Measurements from ENCODE around the gene UST. TPM values are rescaled to one million over a fixed set of nuclear protein-coding genes. Genes with fewer than 3 reads are reported as not detected.

UST gene
- total and polyA plus RNA-seq, 8 donors: 3.7 to 20.9 (median 8.6) TPM

DNA sequence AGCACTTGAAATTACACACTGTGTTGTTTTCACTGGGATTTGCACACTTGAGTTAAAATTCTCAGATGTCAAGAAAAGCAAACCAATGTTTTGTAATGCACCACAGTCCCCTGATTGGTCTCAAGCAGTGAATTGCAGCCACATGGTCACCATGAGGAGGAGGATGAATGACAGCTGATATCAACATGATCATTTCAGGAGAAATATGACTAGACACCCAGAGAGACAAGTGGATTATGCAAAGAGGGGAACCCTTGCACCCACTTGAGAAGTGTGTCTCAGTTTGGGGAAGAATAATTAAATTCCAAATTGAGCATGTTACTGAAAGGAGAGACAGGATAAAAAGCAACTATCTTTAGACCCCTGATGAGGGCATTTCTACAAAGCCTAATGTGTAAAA is 69.3 kb downstream of the UST start:
- no peak overlapping the region for H3K27ac ChIP-seq
- ATAC-seq (no peak), FAIRE-seq (no peak), DNase-seq (no peak)
- no peaks in the 10 kb centered on the region for H3K36me3 ChIP-seq
- H3K27me3 ChIP-seq: no peaks in the 10 kb centered on the region
- H3K4me1 ChIP-seq: no peaks in the 10 kb centered on the region
- no peak overlapping the region for H3K4me3 ChIP-seq
- TF ChIP-seq, protein P1, sequence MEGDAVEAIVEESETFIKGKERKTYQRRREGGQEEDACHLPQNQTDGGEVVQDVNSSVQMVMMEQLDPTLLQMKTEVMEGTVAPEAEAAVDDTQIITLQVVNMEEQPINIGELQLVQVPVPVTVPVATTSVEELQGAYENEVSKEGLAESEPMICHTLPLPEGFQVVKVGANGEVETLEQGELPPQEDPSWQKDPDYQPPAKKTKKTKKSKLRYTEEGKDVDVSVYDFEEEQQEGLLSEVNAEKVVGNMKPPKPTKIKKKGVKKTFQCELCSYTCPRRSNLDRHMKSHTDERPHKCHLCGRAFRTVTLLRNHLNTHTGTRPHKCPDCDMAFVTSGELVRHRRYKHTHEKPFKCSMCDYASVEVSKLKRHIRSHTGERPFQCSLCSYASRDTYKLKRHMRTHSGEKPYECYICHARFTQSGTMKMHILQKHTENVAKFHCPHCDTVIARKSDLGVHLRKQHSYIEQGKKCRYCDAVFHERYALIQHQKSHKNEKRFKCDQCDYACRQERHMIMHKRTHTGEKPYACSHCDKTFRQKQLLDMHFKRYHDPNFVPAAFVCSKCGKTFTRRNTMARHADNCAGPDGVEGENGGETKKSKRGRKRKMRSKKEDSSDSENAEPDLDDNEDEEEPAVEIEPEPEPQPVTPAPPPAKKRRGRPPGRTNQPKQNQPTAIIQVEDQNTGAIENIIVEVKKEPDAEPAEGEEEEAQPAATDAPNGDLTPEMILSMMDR (IDR thresholded peaks at IDR 0.05): no peak
- intact Hi-C loops (cut with DNase I): no loop called here
- no peaks in the 10 kb centered on the region for H3K9me3 ChIP-seq

DNA sequence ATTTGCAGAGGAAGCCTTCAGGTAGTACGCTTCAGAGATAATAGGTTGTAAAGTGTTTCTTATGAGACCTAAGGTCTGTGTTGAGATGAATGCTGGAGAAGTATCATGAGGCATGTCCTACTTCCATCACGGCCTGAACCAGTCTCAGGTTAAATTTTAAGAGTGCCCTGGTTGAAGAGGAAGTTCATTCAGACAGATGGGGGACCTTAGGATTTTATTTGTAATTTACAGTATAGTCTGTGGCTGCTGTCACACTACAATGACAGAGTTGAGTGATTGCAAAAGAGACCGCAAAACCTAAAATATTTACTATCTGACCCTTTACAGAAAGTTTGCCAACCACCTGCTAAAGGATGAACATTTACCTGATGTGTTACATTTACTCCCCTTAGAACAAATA is 70.9 kb downstream of the UST start:
- H3K36me3 ChIP-seq: no peaks in the 10 kb centered on the region
- no peak overlapping the region for H3K27ac ChIP-seq
- TF ChIP-seq, protein P1 (IDR thresholded peaks at IDR 0.05): no peak
- no peaks in the 10 kb centered on the region for H3K9me3 ChIP-seq
- intact Hi-C loops (cut with DNase I): no loop called here
- no peaks in the 10 kb centered on the region for H3K27me3 ChIP-seq
- DNase-seq: no peak
- no peak overlapping the region for H3K4me3 ChIP-seq
- WGBS, 2 donors: 86 to 92% methylated on average over 3 of the region's 3 CpGs
- no peak for ATAC-seq
- FAIRE-seq: no peak
- no peaks in the 10 kb centered on the region for H3K4me1 ChIP-seq

DNA sequence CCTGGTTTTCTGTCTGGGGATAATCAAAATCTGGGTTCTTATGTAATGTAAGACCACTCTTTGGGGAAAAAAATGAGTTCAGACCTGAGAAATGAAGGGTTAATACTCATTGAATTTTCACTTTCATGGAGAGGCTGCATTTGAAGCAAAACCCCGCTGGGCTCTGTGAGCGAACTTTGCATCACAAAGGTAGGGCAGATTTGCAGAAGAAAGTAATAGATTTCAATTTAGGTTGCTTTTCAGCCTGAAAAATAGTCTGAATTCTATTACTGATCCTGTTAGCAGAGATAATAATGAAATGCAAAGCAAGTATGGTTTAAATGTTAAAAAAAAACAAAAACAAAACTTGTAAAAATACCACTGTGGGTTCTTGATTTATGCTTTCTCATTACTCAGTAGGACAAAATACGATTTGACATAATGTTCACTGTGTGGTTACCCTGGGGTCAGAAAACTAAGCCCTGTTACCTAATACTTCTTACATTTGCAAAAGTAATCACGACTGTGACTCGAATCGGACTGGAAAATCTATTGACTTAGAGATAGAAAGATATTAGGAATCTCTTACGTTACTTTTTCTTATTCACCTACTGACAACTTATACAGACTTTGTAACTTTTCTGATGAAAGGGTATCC is 72.2 kb downstream of the UST start:
- WGBS, 2 donors: 63 to 68% methylated on average over 7 of the region's 7 CpGs
- intact Hi-C loops (cut with DNase I): no loop called here

DNA sequence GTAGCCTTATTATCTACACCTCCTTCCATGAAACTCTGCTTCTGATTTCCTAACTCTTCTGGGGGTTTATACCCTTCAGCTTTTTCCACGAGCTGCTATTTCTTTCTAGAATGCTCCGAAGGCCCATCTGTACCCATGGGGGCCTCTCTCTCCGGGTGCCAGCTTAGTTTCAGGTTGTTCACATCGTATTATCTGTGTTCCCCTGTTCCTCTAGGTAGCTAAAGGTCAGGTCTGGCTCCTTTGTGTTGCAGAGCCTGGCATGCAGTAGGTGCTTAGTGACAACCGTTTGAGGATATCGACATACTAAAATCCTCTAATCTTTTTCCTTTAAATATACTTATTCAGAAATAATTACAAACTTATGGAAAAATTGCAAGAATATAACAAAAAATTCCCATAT is 73.0 kb downstream of the UST start:
- no peak for DNase-seq
- TF ChIP-seq, protein P1 (IDR thresholded peaks at IDR 0.05): no peak
- FAIRE-seq: no peak
- H3K4me3 ChIP-seq: no peak overlapping the region
- H3K27me3 ChIP-seq: no peaks in the 10 kb centered on the region
- no peaks in the 10 kb centered on the region for H3K4me1 ChIP-seq
- 85% methylated on average over 6 of the region's 6 CpGs for WGBS, 2 donors
- no peak overlapping the region for H3K27ac ChIP-seq
- ATAC-seq: no peak
- no peaks in the 10 kb centered on the region for H3K36me3 ChIP-seq
- no peaks in the 10 kb centered on the region for H3K9me3 ChIP-seq
- intact Hi-C loops (cut with DNase I): no loop called here

More for the DNA sequence above, 72.2 kb downstream of the UST start:
- DNase-seq: no peak
- Histone ChIP-seq H3K4me1 (no peaks in the 10 kb centered on the region), H3K9me3 (no peaks in the 10 kb centered on the region), H3K27me3 (no peaks in the 10 kb centered on the region), H3K4me3 (no peak overlapping the region), H3K36me3 (no peaks in the 10 kb centered on the region), H3K27ac (no peak overlapping the region)
- TF ChIP-seq, protein P1 (IDR thresholded peaks at IDR 0.05): no peak
- ATAC-seq: no peak
- no peak for FAIRE-seq

DNA sequence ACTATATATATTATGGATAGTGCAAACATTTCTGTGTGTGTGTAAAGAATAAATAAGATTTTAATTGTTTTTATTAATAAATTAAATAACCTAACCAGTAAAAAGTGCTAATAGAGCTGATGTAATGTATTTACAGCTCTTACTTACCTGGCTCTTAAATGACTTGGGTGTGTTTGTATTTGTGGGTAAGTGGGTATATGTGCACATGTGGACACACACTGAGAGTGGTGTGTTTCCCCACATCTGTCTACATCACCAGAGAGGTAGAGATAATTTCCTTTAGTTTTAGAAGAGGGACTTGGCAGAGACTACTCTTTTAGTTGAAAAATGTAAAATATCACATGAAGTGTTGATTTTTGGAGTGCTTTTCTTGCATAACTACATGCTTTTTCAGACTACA is 76.0 kb downstream of the UST start:
- ATAC-seq: no peak
- no peak for DNase-seq
- H3K27me3 ChIP-seq: no peaks in the 10 kb centered on the region
- no peaks in the 10 kb centered on the region for H3K36me3 ChIP-seq
- H3K27ac ChIP-seq: no peak overlapping the region
- FAIRE-seq: no peak
- no peaks in the 10 kb centered on the region for H3K4me1 ChIP-seq
- intact Hi-C loops (cut with DNase I): no loop called here
- no peaks in the 10 kb centered on the region for H3K9me3 ChIP-seq
- H3K4me3 ChIP-seq: no peak overlapping the region
- TF ChIP-seq, protein P1 (IDR thresholded peaks at IDR 0.05): no peak
